ENCODE results near the gene ZDHHC11B.
"Not testable (repeated sequence)": the region's sequence is repeated elsewhere in the genome, so short reads cannot be mapped to it uniquely, and the experiment has no call there.

ZDHHC11B gene

DNA sequence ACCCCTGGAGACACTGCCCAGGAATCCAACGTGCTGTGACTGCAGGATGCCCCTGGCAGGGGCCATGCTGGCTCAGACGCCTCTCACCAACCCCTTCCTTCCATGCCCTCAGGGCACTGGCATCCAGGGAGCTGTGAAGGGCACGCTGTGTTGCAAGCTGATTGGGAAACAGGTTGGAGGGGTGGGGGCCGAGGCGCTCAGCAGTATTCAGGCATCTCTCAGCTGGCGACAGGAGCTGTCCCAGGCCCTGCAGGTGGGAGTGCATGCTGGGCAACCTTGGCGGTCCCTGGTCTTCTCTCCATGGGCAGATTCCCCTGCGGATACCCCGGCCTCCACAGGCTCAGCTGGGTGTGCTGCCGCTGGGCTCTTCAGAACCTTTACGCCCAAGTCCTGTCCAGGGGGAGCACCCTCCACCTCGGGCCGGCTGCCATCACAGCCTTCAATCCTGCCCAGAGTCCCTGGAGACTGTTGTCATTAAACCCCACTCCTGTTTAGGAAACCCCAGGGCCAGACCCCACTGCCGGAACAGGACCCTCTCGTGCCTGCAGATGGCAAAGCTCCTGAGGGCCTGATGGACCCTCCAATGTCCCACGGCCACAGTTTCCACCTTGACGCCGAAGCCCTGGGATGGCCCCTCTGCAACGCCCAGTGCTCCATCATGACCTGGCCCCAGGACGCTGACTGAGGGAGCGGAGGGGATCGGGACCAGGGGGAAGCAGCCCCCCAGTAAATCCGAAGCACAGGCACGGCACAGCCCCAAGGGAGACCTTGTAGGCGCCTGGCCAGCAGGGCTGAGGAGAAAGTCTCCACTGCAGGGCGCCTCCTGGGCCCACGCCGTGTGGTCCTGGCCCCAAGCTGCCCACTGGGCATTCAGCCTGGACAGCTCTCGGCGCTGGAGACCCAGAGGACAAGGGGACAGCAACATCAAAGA is 100.7 kb downstream of the ZDHHC11B start:
- DNase-seq: no peak

GRCh38 chr5:682651-683358 is 101.7 kb downstream of the ZDHHC11B start:
- DNase-seq: not testable (repeated sequence)

DNA sequence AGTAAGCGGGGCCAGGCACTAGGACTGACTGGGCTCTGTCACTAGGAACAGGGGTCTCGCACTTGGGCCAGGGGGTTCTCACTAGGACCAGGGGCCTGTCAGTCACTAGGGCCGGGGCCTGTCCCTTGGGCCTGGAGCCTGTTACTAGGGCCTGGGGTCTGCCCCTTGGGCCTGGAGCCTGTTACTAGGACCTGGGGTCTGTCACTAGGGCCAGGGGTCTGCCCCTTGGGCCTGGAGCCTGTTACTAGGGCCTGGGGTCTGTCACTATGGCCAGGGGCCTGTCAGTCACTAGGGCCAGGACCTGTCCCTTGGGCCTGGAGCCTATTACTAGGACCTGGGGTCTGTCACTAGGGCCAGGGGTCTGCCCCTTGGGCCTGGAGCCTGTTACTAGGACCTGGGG is 102.3 kb downstream of the ZDHHC11B start:
- not testable (repeated sequence) for DNase-seq

DNA sequence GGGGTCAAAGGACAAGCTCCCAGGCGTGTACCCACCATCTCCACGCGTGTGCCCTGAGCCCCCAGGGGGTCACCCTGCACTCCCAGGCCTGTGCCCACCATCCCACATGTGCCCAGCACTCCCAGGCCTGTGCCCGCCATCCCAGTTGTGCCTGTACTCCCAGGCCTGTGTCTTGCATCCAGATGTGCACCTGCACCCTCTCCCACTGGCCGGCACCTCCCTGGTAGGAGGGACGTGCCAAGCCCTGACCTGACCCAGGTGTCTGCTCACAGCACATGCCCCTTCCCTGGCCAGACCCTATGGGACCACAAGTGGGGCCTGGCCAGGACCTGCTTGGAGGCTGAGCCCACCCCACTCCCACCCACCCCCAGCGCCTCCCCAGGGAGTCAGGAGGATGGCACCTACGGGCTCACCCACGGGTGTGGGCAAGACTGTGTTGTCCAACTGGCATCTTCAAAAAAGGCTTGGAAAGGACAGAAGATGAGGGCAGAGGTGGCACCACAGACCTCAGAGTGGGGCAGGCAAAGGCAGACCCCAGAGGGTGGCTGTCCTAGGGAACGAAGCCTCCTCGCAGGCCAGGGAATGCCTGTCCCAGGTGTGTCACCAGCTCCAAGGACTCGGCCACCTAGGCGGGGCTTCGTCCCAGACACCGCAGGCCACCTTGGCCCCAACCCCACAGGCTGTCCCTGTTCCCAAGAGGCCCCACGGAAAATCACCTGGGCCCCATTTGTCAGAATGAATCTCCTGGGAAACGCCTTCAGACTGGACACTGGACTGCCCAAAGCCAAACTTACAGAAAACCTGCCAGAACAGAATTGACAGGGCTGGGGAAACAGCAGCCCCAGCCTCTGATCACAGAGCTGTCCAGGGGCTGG is 103.0 kb downstream of the ZDHHC11B start:
- DNase-seq: not testable (repeated sequence)

DNA sequence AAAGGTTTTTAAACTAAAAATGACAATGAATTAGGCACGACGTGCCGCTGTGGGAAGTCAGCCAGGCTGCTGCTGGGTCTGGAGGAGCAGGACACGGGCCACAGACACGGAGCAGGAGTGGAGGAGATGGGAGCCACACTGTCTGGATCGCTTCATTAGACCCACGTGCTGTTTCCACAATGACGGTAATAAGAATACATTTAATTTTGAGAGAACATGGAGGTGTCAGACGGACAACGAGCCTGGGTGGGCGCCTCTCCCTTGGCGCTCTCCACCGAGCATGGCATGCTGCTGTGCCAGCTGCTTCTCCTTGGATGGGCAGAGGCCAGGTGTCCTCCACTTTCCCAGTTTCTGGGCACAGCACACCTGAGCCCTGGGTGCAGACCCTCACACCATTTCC is 103.7 kb downstream of the ZDHHC11B start:
- not testable (repeated sequence) for DNase-seq

GRCh38 chr5:680118-680795 is 104.3 kb downstream of the ZDHHC11B start:
- not testable (repeated sequence) for DNase-seq

- DNase-seq: not testable (repeated sequence)
Observed at GRCh38 chr5:679166-679895, 105.2 kb downstream of the ZDHHC11B start.

DNA sequence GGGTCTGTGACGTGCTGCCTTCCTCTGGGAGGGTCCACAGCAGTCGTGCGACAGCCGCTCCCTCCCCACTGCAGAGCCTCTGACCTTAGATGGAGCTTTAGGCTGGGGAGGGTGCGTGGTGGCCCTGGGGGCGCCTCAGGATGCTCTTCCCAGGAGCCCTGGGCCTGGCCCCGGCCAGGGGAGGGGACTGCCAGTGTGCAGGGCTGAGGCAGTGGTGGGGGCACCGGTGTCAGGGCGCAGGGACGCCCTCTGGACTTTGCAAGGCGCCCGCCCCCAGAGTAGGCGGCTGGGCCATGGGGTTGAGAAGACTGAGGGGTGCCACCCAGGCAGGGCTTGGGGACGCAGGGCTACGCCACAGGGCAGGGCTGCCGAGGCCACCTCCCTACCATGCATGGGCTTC is 106.0 kb downstream of the ZDHHC11B start:
- DNase-seq: not testable (repeated sequence)

DNA sequence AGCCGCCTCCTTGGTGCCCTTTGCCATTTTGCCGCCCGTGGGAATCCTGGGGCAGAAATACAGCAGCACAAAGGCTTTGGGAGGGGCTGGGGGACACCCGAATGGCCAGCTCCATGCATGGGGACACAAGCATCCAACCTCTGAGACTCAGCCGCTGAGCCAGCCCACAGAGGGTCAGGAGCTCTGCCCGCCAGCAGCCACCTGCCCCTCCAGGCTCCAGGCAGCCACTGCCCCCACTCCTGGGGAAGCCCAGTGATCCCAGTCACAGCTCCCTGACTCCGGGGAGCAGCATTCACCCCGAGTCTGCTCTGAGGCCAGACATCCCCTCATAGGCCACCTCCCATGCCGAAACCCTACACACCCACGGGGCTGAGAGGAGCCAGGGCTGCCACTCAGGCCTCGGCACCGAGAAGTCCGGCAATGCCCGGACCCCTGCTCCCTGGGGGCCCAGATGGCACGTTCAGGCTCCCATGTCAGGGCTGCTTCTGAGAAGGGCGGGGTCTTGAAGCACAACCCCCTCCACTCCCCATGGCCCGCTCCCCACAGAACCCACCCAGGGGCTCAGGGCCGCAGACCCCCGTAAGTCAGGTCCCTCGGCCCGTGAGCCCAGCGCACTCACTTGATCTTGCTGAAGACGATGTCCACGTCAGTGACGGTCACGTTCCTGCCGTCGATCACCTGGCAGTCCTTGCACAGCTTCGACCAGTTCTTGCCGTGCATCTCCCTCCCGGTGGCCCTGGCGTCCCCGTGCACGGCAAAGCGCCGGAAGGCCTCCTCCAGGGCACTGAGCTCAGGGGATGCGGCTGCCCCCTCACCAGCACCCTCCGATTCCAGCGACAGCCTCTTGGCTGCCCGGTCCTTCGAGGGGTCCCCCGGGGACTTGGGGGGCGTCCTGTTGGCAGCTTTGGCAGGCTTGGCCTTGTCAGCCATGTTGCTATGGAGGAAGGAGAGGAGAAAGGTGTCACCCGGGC is 107.1 kb downstream of the ZDHHC11B start:
- no peak for DNase-seq

- no peak for DNase-seq
Observed at GRCh38 chr5:676699-677076, 107.8 kb downstream of the ZDHHC11B start.

GRCh38 chr5:675871-676698 is 108.4 kb downstream of the ZDHHC11B start:
- DNase-seq: no peak

DNA sequence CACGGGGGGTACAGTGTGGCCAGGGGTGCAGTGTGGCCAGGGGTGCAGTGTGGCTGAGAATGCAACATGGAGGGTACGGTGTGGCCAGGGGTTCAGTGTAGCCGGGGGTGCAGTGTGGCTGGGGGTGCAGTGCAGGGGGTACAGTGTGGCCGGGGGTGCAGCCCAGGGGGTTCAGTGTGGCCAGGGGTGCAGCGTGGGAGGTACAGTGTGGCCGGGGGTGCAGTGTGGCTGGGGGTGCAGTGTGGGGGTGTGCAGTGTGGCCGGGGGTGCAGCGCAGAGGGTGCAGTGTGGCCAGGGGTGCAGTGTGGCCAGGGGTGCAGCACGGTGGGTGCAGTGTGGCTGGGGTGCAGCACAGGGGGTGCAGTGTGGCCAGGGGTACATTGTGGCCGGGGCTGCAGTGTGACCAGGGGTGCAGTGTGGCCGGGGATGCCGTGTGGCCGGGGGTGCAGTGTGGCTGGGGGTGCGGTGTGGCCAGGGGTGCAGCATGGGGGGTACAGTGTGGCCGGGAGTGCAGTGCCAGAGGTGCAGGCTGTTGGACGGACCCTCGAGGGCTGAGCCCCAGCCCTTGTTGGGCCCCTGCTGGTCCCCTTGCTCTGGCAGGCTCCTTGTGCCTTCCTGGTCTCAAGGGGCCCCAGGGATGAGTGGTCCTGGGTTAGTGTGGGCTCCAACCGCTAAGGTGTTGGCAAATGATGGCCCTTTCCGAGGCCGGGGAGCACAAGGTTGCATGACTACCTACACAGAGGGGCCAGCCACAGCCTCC is 109.2 kb downstream of the ZDHHC11B start:
- no peak for DNase-seq

DNA sequence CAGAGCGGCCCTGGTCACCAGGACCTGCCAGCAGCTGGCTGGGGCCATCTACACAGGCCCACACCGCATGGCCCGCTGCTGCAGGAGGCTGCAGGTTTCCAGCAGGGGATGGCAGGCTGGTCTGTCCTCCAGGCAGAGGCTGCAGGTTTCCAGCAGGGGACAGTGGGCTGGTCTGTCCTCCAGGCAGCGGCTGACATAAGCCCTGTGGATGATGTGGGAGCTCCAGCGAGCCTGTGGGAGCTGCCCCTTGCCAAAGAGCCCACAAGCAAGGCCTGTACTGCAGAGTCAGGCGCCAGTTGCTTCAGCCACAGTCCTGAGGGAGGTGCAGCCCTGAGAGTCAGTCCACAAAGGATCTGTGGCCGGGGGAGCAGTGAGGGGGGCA is 109.9 kb downstream of the ZDHHC11B start:
- no peak for DNase-seq

GRCh38 chr5:673831-674629 is 110.5 kb downstream of the ZDHHC11B start:
- no peak for DNase-seq

DNA sequence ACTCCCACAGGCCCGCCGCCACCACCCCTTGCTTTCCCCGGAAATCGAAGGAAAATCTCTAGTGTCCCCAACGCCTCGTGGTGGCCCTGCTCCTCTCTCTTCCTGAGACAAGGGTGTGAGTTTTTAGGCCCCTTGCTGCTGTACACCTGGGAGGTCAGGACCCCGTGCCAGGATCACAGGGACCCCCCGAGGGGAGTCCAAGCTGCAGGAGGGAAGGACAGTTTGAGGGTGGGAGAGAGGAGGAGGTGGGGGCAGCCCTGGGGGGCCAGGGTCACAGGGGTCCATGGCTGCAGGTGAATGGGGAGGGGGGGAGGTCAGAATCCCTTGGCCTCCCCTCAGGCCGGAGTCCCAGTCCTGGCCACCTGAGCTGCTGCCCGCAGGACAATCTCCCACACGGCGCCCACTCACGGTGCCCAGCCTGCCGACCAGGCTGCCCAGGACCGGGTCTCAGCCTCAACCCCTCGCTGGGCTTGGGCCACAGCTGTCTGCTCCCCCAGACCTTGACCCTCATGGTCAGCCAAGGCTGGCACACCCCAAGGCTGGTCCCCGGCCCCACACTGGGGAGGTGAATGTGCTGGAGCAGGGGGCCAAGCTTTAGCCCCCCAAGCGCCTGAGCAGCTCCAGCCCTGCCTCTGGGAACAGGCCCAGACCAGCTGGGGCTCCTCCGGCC is 111.2 kb downstream of the ZDHHC11B start:
- no peak for DNase-seq

GRCh38 chr5:672329-673160 is 112.0 kb downstream of the ZDHHC11B start:
- peak; percentile 5 for DNase-seq
